CD4-positive, alpha-beta T cell treated with Interleukin-1 beta for 1 hour (primary cell): ENCODE results near the gene APLP2.
"Not testable (repeated sequence)": the region's sequence is repeated elsewhere in the genome, so short reads cannot be mapped to it uniquely, and the experiment has no call there.

Source experiments
- DNase-seq, 2 donors: peaks; one replicate each; pipeline ENCODE4 v3.0.0-alpha.2; 2020 to 2022

The APLP2 gene

GRCh38 chr11:130178441-130179339 lies 109.0 kb downstream of the APLP2 start:
- DNase-seq, result no peak

- no peak for DNase-seq
These were observed 110.0 kb downstream of the APLP2 start for GRCh38 chr11:130179396-130180306.

DNA sequence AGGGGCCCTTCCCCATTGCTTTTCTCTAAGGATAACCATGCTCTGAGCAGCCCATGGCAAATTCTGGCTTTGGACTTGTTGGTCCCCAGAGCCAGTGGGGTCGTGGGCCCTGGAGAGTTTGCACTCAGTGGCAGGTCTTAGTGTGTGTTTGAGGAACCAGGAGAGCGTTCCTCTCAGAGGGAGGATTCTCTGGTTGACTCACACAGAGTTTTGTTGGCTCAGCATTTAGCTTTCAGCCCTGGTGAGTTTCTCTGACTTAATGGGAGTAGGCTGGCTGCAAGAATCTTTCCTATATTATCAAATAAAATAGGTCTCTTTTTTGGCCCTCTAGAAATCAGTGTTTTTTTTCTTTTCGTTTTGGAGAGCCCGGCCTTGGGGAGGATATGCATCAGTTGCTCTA lies 110.8 kb downstream of the APLP2 start:
- peak in 1 of 2 donors; percentile 20 for DNase-seq

DNA sequence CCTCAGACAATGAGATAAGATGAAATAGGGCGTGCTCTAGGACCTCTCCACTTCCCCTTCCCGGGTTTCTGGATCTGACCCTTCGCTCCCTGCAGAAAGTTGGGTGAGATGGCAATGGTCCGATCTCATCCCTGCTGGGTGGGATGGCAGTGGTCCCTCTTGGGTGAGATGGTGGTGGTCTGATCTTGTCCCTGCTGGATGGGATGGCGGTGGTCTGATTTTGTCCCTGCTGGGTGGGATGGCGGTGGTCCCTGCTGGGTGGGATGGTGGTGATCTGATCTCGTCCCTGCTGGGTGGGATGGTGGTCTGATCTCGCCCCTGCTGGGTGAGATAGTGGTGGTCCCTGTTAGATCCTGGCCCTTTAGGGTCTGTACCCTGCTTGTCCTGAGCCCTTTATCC lies 111.2 kb downstream of the APLP2 start:
- no peak for DNase-seq

DNA sequence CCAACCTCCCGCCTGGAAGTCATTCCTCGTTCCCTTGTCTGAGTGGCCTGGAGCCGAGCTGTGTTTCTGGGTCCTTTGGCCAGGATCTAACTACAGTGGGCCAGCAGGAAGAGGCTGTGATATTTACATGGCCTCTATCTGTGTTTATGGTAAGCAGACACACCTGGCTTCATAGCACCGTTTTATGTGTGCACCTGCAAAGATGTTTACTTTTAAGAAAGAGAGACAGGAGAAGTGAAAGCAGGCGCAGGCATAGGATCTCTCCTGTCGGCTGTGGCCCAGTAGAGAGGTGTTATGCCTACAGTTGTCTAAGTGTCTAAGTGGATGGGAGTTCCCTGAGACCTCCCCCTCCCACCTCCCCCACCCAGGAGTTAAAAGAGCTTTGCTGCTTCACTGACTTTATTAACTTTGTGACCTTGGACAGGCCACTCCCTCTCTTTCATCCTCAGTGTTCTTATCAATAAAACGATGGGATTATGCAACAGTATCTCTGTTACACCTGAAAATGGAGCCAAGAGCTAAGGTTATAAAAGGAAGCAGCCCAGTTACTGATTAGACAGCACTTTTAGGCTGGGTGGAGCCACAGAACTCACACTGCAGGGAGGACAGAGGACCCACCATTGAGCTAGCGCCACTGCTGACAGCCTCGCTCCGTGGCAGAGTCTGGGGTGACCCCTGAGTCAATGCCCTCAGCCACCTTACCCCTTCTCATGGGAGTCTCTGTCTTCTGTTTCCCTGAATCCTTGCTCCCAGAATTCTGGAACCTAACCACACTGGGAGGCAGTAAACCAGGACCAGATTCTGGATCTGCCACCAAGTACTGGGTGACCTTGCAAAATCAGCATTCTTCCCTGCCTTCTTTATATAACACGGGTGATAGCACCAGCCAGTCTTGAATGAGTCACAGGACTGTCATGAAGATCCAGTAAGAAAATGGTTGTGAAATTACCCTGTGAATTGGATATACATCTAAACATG lies 111.9 kb downstream of the APLP2 start:
- DNase-seq, result peak in 1 of 2 donors; percentile 44

DNA sequence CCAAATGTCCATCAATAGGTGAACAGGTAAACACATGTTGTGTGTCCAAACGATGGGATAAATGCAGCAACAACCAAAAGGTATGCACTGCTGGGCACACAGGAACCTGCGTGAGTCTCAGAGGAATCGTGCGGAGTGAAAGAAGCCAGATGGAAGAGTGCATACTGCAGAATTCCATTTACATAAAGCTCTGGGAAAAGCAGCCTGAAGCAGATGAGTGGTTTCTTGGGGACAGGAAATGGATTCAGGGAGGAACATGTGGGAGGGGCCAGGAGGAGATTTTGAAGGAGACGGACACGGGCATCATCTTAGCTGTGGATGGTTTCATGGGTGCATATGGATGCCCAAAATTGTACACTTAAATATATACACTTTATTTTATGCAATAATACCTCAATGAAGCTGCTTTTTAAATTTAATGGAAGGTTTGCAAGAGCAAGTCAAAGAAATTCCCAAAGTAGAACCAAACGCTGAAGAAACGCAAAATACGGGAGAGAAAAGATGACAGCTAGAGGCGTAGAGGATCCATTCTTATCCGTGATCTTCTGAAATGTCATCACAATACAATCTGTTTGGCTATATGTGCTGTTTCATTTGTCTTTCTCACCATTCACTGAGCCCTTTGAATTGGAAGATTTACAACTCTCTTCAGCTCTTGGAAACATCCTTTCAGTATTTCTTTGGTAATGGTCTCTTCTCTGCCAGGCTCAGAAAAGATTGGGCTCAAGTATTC lies 114.3 kb downstream of the APLP2 start:
- DNase-seq, result no peak

DNA sequence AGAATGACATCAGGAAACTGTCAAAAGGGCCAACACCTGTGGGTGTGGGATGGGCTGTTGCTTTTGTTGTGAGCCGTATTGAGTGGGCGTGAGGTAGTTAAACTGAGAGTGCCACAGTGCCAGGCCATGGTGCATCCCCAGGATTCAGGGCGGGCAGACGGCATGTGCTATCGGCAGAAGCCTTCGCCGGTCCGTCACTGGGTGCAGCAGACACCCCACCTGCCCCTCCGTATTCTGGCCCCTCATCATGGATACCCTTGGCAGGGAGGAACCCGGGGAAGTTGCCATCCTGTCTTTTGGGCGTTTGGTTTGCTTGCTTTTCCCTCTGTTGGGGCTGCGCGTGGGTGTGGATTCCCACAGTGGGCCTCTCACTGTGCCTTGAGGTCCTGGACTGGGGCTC lies 117.4 kb downstream of the APLP2 start:
- no peak for DNase-seq

DNA sequence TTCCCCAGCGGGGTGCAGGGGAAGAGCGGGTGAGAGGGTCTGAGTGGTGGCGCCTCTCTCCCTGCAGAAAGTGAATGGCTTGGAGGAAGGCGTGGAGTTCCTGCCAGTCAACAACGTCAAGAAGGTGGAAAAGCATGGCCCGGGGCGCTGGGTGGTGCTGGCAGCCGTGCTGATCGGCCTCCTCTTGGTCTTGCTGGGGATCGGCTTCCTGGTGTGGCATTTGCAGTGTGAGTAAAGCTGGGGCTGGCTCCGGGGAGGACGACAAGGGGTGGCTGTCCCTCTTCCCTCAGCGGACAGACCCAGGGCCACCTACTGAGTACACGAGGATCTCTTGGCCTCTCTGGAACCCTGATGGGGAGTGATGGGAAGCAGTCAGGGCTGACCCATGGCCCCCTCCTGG lies 118.4 kb downstream of the APLP2 start:
- no peak for DNase-seq

GRCh38 chr11:130188585-130189347 lies 119.1 kb downstream of the APLP2 start:
- DNase-seq, result no peak

- DNase-seq, result no peak
These were observed 120.0 kb downstream of the APLP2 start for GRCh38 chr11:130189492-130190210.

- no peak for DNase-seq
These were observed 120.7 kb downstream of the APLP2 start for GRCh38 chr11:130190371-130190881.

DNA sequence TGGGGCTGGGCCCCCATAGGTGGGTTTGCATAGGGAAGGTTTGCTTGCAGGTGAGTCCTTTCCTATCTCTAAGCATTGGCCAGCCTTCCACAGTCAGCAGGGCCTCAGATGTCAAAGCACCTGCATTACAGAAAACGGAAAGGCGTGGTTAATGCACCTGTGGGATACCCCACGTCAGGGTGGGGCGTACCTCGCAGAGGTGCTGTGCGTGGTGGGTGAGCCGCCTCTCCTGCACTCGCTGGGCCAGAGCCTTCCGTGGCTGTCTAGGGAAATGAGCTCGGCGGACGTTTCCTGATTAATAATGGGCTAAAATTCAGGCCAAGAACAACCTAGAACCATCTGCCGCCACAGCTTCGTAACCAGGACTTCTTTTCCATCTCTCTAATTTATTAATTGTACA lies 122.2 kb downstream of the APLP2 start:
- no peak for DNase-seq

GRCh38 chr11:130192845-130193267 lies 123.2 kb downstream of the APLP2 start:
- DNase-seq, result no peak

DNA sequence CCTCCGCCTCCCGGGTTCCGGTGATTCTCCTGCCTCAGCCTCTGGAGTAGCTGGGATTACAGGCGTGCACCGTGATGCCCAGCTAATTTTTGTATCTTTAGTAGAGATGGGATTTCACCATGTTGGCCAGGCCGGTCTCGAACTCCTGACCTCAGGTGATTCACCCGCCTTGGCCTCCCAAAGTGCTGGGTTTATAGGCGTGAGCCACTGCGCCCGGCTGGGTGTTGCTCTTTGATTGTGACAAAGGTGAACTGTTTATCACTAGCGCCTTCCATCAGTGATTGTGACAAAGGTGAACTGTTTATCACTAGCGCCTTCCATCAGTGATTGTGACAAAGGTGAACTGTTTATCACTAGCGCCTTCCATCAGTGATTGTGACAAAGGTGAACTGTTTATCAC lies 123.9 kb downstream of the APLP2 start:
- DNase-seq, result not testable (repeated sequence)
